NCI-H2196 (cell line): ENCODE measurements around the gene ADARB2.
"Not testable (repeated sequence)": the region's sequence is repeated elsewhere in the genome, so short reads cannot be mapped to it uniquely, and the experiment has no call there.

Experiments used
- DNase-seq: peaks from one replicate; lab custom pipeline; 2025; ENCODE audit not compliant: unreplicated experiment; lab: John Stamatoyannopoulos, UW

The ADARB2 gene

GRCh38 chr10:1402016-1402770 is 335.1 kb downstream of the ADARB2 start:
- DNase-seq, result no peak

- no peak for DNase-seq
These were observed 336.0 kb downstream of the ADARB2 start for GRCh38 chr10:1401071-1401965.

GRCh38 chr10:1400101-1401070 is 336.9 kb downstream of the ADARB2 start:
- DNase-seq, result no peak

- DNase-seq, result no peak
These were observed 337.8 kb downstream of the ADARB2 start for GRCh38 chr10:1399431-1400100.

- no peak for DNase-seq
These were observed 338.5 kb downstream of the ADARB2 start for GRCh38 chr10:1398626-1399410.

GRCh38 chr10:1398116-1398515 is 339.2 kb downstream of the ADARB2 start:
- DNase-seq, result not testable (repeated sequence)

- DNase-seq, result no peak
These were observed 341.1 kb downstream of the ADARB2 start for GRCh38 chr10:1396297-1396635.

- DNase-seq, result no peak
These were observed 341.6 kb downstream of the ADARB2 start for GRCh38 chr10:1395481-1396296.

- no peak for DNase-seq
These were observed 342.3 kb downstream of the ADARB2 start for GRCh38 chr10:1395025-1395480.

GRCh38 chr10:1394155-1394912 is 343.0 kb downstream of the ADARB2 start:
- DNase-seq, result no peak

- no peak for DNase-seq
These were observed 343.8 kb downstream of the ADARB2 start for GRCh38 chr10:1393481-1393880.

- no peak for DNase-seq
These were observed 345.2 kb downstream of the ADARB2 start for GRCh38 chr10:1392127-1392526.

- no peak for DNase-seq
These were observed 347.1 kb downstream of the ADARB2 start for GRCh38 chr10:1390200-1390599.

GRCh38 chr10:1384026-1384425 is 353.3 kb downstream of the ADARB2 start:
- no peak for DNase-seq

- DNase-seq, result no peak
These were observed 354.6 kb downstream of the ADARB2 start for GRCh38 chr10:1382711-1383110.

- DNase-seq, result no peak
These were observed 356.0 kb downstream of the ADARB2 start for GRCh38 chr10:1381339-1381738.

GRCh38 chr10:1380088-1380671 is 357.1 kb downstream of the ADARB2 start:
- DNase-seq, result no peak

- no peak for DNase-seq
These were observed 357.7 kb downstream of the ADARB2 start for GRCh38 chr10:1379601-1380000.
